ENCODE measurements around the gene EXO1.
"Not testable (repeated sequence)": the region's sequence is repeated elsewhere in the genome, so short reads cannot be mapped to it uniquely, and the experiment has no call there.

Gene EXO1

GRCh38 chr1:241837416-241837815 is 10.6 kb upstream of the EXO1 start:
- no peak for DNase-seq

GRCh38 chr1:241837901-241838300 is 10.1 kb upstream of the EXO1 start:
- DNase-seq, result no peak

- no peak for DNase-seq
These were observed 9.1 kb upstream of the EXO1 start for GRCh38 chr1:241838897-241839296.

GRCh38 chr1:241839369-241839979 is 8.5 kb upstream of the EXO1 start:
- no peak for DNase-seq

GRCh38 chr1:241840164-241840563 is 7.8 kb upstream of the EXO1 start:
- no peak for DNase-seq

- DNase-seq, result peak; percentile 90
These were observed 6.3 kb upstream of the EXO1 start for GRCh38 chr1:241841691-241842090.

GRCh38 chr1:241842565-241842964 is 5.4 kb upstream of the EXO1 start:
- DNase-seq, result no peak

- DNase-seq, result no peak
These were observed 3.4 kb upstream of the EXO1 start for GRCh38 chr1:241844593-241844992.

GRCh38 chr1:241846375-241846774 is 1.6 kb upstream of the EXO1 start:
- no peak for DNase-seq

GRCh38 chr1:241846862-241847539 is 1.0 kb upstream of the EXO1 start:
- no peak for DNase-seq

- no peak for DNase-seq
These were observed 536 bp upstream of the EXO1 start for GRCh38 chr1:241847540-241847795.

- no peak for DNase-seq
These were observed 811 bp downstream of the EXO1 start for GRCh38 chr1:241848686-241849344.

- DNase-seq, result no peak
These were observed 1.3 kb downstream of the EXO1 start for GRCh38 chr1:241849345-241849695.

GRCh38 chr1:241855545-241856140 is 7.6 kb downstream of the EXO1 start:
- not testable (repeated sequence) for DNase-seq

- no peak for DNase-seq
These were observed 9.1 kb downstream of the EXO1 start for GRCh38 chr1:241857131-241857530.

- no peak for DNase-seq
These were observed 12.9 kb downstream of the EXO1 start for GRCh38 chr1:241860922-241861321.

- DNase-seq, result no peak
These were observed 21.0 kb downstream of the EXO1 start for GRCh38 chr1:241869022-241869421.

- no peak for DNase-seq
These were observed 22.3 kb downstream of the EXO1 start for GRCh38 chr1:241870336-241870735.

GRCh38 chr1:241870746-241871430 is 22.9 kb downstream of the EXO1 start:
- DNase-seq, result no peak

GRCh38 chr1:241881440-241881839 is 33.4 kb downstream of the EXO1 start:
- DNase-seq, result no peak

GRCh38 chr1:241883159-241883558 is 35.2 kb downstream of the EXO1 start:
- DNase-seq, result no peak

- no peak for DNase-seq
These were observed 40.2 kb downstream of the EXO1 start for GRCh38 chr1:241888232-241888631.

GRCh38 chr1:241891296-241891695 is 43.3 kb downstream of the EXO1 start:
- DNase-seq, result no peak

GRCh38 chr1:241894016-241894415 is 46.0 kb downstream of the EXO1 start:
- DNase-seq, result no peak

Measured in NCI-H1092 (cell line).